Right renal pelvis (tissue), 4 donors: ENCODE results near the gene SPECC1L. TPM values are rescaled to one million over a fixed set of nuclear protein-coding genes. Genes with fewer than 3 reads are reported as not detected.

ENCODE experiments used
- DNase-seq, 4 donors: peaks; one replicate each; pipeline ENCODE4 v3.0.0-alpha.2; 2013; ENCODE audit warnings: low read depth in 4 of 4, low spot score in 3 of 4, missing footprints in 1 of 4
- polyA plus RNA-seq, 4 donors: library from polyadenylated mRNA; unstranded; fragments of 120-200 nt; gene quantifications; one replicate each; pipeline ENCODE4 v1.2.1, GENCODE V29; 2013; ENCODE audit not compliant: insufficient read length in 4 of 4

The SPECC1L gene
- polyA plus RNA-seq, 4 donors: 45.3 to 56.0 (median 51.1) TPM

DNA sequence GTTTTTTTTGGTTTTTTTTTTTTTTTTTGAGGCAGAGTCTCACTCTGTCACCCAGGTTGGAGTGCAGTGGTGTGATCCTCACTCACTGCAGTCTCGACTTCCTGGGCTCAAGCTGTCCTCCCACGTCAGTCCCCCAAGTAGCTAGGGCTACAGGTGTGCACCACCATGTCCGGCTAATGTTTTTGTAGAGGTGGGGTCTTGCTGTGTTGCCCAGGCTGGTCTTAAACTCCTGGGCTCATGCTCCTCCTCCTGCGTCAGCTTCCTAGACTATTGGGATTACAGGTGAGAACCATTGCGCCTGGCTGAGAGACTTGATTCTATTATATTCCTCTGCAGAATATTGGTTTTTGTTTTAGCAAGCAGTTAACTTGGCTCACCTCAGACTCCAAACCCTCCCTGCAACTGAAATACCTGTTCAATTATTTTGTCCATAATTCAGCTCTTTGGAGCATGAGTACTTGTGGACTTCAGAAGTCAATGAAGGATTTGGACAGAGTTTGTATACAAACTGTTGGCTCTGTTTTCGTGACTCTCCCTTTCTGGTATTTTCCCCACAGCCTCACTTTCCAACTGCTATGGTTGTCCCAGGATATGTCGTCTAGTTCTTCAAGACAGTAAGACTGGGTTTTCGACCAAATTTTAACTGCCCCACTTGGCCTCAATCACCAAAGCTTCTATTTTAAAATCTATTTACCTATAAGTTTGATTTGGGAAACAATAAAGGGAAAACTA is 87.6 kb downstream of the SPECC1L start:
- DNase-seq: no peak

DNA sequence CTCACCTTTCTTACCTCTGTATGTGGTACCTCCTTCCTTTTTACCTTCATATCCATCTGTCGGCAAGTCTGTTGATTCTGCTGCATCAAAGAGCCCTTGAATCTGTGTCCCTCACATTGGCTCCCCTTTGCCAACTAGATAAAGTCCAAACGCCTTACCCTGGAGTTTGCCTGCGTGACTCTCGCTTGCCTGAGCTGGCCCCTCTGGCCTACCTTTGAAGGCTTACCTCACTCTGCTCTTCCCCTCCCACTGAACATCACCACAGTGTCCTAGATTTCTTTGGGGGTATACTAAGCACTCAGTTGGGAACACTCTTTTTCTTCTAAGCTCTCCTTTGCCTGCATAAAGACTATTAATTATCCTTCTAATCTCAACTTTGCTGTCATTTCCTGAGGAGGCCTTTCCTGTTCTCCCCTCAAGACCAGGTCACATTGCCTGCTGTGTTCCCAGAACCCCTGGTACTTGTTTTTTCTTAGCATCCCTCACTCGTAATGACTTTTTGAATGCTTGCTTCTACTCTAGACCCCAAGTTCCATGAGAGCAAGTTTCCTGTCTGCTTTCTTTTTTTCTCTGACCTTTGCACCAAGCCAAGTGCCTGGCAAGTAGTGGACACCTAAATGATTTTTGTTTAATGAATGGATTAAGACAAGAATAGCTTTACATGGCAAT is 89.0 kb downstream of the SPECC1L start:
- no peak for DNase-seq

DNA sequence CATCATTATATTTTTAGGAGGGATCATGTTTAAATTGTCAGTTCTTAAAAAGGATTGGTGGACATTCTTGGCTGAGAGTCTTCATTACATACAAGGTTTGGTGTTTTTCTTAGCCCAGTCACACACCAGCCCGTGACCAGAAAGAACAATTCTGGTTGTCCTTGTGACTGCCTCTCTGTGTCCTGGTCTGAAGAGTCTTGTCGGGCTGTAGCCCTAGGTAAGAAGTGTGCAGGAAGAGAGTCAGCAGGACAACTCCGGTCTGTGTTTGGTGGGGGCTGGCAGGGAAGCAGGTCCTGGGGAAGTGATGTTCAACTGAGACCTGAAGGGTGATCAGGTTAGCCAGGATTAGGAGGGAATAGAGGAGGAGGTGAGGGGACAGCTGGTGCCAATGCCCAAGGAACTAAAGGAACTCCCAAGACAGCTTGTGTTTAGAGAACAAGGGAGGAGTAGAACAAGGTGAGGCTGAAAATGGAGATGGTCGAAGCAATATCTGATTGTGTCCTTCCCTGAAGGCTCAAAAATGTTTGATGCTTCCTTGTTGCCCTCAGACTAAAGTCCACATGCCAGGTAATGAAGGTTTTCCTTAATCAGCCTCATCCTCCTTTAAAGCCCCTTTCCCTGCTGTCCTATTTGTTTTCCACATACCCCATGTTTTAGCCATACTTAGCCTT is 91.5 kb downstream of the SPECC1L start:
- no peak for DNase-seq

DNA sequence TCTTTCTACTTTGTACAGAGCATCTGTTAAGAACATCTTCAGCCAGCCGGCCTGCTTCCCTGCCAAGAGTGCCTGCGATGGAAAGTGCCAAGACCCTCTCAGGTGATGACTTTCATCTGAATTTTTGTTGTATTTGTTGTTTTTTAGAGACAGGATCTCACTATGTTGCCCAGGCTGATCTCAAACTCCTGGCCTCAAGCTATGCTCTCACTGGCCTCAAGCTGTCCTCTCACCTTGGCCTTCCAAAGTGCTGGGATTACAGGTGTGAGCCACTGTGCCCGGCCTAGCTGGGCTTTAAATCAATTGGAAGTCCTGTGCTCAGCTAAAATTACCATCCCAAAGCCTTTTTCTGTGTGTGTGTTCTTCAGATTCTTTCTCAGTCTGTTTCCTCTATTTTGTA is 92.6 kb downstream of the SPECC1L start:
- no peak for DNase-seq

DNA sequence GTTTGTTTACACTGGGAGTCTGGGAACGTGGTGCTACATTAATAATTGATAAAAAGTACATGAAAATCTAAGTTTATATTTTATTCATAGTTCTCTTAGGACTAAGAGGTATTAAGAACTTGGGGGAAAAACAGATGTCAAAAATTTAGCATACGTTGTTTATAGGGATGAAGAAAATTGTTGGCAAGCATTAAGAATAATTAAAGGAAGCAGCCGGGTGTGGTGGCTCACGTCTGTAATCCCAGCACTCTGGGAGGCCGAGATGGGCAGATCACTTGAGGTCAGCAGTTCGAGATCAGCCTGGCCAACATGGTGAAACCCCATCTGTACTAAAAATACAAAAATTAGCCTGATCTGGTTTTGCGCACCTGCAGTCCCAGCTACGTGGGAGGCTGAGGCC is 96.1 kb downstream of the SPECC1L start:
- no peak for DNase-seq

DNA sequence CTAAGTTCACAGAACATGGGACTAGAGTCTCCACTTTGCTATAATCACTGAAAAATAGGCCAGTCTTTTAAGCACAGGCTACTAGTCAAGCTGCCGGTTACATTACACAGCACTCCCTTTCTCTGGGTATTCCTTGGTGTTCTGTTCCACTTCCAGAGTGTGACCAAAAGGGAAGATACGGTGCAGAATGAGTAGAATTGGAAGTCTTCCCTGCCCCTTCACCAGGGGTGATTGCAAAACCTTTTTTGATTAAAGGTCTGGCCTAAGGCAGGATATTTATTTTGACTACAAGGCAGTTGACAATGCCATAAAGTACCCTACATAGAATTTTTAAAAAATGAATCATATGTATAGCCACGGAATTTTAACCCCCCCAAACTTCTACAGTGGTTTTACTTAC is 97.2 kb downstream of the SPECC1L start:
- no peak for DNase-seq

DNA sequence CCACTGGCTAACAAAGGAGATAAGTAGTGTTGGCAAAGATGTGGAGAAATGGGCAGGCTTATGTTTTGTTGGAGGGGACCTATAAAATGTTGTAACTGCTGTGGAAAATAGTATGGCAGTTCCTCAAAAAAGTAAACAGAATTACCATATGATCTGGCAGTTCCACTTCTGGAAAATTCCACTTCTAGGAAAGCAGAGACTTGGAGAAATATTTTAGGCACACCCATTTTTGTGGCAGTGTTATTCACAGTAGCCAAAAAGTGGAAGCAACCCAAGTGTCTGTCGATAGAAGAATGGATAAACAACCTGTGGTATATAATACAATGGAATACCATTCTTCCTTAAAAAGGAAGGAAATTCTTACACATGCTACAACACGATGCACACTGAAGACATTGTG is 99.8 kb downstream of the SPECC1L start:
- DNase-seq: no peak

DNA sequence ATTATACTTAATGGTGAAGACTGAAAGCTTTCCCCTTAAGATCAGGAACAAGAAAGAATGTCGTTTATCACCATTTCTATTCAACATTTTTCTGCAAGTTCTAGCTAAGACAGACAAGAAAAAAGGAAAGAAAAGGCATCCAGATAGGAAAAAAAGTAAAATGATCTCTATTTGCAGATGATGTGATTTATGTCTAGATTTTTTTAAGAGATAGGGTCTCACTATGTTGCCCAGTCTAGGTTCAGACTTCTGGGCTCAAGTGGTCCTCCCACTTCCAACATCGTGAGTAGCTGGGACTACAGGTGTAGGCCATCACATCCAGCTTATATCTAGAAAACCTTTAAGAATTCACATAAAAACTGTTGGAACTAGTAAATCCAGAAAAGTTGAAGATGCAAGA is 105.4 kb downstream of the SPECC1L start:
- DNase-seq: no peak

DNA sequence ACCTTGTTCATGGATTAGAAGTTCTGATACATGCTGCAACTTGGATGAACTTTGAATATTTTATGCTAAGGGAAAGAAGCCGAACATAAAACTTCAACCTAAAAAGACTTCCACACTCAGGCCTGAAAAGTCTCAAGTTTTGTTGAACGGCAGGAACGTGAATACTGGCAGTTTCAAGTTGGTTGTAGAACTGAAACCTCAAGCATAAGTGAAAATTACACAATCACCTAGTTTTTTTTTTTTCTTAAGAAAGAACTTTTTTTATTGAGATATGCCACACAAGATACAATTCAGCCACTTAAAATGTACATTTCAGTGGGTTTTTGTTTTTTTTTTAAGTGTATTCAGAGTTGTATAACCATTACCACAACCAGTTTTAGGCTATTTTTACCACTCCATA is 106.0 kb downstream of the SPECC1L start:
- DNase-seq: no peak

DNA sequence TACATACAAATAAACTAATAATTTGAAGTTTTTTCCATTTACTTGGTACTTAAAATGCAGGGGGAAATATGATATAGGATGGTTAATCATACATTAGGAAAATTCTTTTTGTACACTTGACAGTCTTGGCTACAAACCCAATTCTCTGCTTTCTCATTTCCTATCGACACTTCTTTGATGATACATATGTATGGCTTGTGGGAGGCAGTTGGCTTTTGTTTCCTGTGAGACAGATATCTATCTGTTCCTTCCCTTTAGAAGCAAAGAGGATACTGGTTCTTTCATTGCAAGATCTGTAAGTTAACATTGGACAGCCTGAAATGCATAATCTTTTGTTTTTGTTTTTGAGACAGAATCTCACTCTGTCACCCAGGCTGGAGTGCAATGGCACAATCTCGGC is 108.9 kb downstream of the SPECC1L start:
- no peak for DNase-seq

DNA sequence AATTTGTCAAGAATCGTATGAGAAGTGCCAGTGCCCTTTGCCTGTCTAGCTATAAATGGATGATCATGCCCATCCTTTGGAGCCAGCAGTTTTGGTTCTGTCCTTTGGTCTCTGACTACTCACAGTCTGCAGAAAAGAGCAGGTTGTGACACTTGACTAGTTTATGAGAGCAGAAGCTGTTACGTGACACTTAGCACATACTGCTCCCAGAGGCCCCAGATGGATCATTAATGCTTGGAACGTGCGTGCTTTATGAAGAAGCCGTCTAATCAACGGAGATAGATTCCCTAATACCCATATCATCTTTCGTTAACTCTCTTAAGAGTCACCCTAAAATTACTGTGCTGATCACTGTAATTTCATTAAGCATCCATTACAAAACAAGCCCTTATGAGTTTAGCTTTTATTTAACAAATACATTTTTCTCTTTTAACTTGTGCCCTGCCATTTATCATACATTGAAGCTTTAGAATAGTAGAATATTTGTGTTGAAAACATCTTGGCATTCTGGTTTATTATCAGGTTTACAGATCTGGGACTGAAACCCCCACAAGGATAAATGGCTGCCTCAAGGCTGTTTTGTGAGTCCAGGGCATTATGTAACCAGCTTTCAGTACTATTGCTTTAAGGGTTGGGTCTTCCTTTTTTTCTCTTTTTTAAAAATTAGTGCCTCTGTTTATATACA is 109.7 kb downstream of the SPECC1L start:
- DNase-seq: no peak

DNA sequence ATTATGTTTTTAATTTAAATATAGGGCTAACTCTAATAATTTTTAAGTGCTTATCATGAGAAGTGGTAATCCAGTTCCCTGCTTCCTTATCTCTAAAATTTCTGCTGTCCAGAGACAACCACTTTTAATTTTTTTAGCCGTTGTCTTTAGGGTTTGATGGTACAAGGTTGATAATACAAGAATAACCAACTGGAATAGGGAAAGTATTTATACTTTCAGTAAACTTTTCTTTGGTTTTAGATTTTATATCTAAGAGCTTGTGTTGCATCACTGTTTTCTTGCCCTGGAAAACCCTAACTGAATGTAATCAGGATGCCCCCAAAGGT is 110.2 kb downstream of the SPECC1L start:
- DNase-seq: no peak

DNA sequence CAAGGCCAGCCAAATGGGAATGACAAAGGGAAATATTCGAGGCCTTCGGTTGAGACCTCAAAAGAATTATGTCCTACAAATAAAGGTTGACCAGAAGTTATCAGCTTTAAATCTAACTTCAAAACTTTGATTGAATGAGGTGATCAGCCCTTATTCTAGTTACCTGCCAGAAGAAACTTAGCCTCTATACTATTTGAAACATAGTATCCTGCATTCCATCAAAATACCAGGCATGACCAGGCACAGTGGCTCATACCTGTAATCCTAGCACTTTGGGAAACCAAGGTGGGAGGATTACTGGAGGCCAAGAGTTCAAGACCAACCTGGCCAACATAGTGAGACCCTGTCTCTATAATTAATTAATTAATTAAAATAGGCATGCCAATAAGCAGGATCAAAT is 112.4 kb downstream of the SPECC1L start:
- no peak for DNase-seq

DNA sequence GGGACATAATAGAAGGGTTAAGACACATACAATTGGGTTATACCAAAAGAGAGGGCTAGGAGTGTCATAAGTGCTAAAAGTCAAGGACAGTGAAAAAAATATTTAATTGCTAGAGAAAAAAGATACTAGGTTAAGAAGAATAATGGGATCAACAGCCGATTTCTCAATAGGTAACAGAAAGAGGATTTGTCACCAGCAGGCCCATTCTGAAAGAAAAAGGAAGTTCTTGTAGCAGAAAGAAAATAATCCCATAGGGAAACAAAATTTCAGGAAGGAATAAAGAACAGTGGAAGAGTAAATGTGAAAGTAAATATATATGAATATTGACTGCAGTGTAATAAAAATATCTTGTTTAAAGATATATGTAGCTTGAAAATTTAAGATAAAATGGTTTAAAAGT is 113.5 kb downstream of the SPECC1L start:
- DNase-seq: no peak

DNA sequence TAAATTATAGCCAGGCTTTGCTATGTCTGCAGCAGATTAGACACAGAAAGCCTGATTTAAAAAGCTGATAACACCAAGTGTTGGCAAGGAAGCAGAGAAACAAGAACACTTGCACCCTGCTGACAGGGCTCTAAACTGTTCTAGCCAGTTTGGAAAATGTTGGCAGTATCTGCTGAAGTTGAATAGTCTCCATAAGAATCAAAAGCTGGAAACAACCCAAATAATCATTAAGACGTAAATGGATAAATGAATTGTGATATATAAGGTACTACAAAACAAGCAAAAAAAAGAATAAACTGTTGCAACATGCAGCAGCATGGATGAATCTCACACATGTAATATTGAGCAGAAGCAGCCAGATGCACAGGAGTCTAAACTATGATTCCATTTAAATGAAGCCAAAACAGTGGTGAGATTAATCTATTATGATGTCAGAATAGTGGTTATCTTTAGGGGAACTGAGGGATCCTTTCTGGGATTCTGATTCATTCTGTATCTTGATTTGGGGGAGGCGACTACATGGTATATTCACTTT is 116.4 kb downstream of the SPECC1L start:
- DNase-seq: no peak

DNA sequence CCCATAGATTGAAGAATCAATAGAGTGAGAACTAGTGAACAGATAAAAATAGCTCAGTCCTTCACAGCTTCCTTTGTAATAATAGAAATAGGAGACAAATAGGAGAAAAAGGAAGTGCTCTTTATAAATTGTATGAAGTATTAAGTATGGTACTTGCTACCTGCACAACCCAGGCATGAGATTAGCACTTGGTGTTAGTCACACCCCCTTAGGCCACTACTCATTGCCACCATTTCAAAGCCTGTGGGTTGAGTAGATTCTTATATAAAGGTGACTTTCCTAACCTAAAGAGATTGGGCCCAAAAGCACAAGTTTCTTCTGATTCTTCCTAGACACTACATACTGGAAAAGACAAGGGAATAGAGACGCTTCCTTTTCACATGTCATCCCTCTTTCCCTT is 119.0 kb downstream of the SPECC1L start:
- no peak for DNase-seq

DNA sequence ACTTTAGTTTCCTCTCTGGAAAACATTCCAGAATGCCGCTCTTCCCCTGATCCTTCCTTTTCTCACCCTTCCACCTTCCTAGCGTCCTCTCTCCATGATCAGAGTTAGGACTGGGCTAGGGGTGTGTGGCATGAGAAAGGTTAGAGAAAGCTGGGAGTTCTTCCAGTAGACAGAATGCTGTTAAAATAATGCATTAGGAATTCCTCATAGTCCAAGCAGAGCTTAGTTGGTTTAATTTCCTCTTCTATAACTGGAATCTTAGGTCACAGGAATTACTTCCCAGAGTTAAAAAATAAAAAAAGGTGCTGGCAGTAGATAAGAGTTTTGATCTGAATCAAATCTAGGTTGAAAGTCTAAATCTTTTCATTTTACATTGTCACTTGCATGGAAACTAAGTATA is 119.5 kb downstream of the SPECC1L start:
- no peak for DNase-seq

DNA sequence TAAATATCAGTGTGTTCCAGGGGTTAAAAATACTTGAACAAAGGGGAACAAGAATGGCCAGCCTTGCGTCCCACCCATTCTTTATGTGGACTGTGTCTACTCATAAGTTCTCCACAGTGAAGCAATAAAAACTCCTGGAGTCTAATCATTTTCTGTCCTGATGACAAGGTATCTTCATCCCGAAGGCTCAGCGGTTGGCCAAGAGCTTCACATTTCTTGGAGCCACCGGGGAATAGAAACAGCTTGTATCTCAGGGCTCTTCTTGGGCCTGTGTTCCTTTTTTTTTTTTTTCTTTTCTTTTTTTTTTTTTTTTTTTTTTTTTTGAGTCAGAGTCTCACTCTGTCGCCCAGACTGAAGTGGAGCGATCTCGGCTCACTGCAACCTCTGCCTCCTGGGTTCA is 119.9 kb downstream of the SPECC1L start:
- no peak for DNase-seq

DNA sequence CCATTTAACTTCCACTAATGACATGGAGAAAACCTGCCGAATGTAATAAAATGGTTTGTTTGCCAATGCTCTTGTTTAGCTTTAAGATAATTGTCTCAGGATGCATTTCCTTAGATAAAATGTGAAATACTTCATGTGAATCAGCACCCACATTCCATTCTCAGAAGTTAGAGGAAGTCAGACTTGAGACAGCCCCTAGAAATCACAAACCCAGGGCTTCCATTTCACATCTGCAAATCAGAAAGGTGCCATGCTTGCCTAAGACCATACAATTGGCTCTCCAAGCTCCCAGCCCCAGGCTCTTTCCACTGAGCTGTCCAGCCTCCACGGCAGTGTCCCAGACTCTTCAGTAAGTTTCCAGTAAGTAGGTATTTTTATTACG is 121.2 kb downstream of the SPECC1L start:
- no peak for DNase-seq

DNA sequence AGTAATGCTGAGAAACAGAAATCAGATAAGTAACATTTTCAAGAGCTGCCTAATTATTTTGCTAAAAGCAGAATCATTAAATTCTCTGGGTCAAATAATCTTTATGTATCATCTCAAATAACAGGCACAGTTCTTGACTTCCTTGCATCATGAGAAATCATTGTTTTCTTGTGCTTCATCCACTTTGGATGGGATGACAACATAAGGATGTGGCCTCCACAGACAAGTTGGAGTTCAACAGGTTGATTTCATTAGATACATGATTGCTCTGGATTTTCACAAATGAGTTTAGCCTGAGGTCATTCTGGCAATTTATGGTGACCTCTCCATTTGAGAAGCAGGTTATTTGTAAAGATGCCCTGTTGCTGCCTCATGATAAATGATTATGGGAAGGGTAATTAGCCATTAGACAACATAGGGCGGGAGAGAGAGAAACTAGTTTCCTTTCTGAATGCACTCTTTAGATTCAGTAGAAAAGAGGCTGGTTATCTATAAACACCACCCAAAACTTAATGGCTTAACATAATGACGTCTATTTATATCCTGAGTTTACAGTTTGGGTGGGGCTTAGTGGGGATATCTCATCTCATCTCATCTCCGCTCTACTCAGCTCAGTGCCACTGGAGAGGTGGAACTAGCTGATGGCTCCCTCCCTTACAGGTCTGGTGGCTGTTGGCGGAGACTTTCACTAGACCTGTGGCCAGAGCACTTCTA is 121.7 kb downstream of the SPECC1L start:
- DNase-seq: no peak
